HUES64 (cell line): ENCODE results near the gene WNT5A.

Experiments
- H3K27ac ChIP-seq: 2 replicates; pipeline ENCODE4 v1.7.0; 2013; ENCODE audit warnings: low read depth, low read length, inconsistent platforms
- H3K27me3 ChIP-seq: 2 replicates; pipeline ENCODE4 v1.6.1; 2013; ENCODE audit warnings: mild to moderate bottlenecking, low read length; ENCODE audit not compliant: insufficient read depth
- H3K36me3 ChIP-seq: 2 replicates; pipeline ENCODE4 v1.6.1; 2013; ENCODE audit warnings: mild to moderate bottlenecking, low read length; ENCODE audit not compliant: insufficient read depth
- H3K4me1 ChIP-seq: 2 replicates; pipeline ENCODE4 v1.6.1; 2013; ENCODE audit warnings: mild to moderate bottlenecking, low read length, moderate library complexity; ENCODE audit not compliant: insufficient read depth
- H3K4me3 ChIP-seq: 2 replicates; pipeline ENCODE4 v1.5.1; 2013; ENCODE audit warnings: mild to moderate bottlenecking, low read length, moderate library complexity
- H3K9ac ChIP-seq: 2 replicates; pipeline ENCODE4 v1.6.1; 2013; ENCODE audit warnings: mild to moderate bottlenecking, low read depth, low read length
- H3K9me3 ChIP-seq: 2 replicates; pipeline ENCODE4 v1.6.1; 2013; ENCODE audit warnings: low read depth, low read length; ENCODE audit not compliant: insufficient read depth
- WGBS: fragments of 150-250, 120-280 bp; methylation state at CpG from one replicate; pipeline ENCODE4 v1.1.7; 2013; ENCODE audit warnings: missing lambda C conversion rate; 5-methylcytosine and 5-hydroxymethylcytosine counted together

WNT5A gene

DNA sequence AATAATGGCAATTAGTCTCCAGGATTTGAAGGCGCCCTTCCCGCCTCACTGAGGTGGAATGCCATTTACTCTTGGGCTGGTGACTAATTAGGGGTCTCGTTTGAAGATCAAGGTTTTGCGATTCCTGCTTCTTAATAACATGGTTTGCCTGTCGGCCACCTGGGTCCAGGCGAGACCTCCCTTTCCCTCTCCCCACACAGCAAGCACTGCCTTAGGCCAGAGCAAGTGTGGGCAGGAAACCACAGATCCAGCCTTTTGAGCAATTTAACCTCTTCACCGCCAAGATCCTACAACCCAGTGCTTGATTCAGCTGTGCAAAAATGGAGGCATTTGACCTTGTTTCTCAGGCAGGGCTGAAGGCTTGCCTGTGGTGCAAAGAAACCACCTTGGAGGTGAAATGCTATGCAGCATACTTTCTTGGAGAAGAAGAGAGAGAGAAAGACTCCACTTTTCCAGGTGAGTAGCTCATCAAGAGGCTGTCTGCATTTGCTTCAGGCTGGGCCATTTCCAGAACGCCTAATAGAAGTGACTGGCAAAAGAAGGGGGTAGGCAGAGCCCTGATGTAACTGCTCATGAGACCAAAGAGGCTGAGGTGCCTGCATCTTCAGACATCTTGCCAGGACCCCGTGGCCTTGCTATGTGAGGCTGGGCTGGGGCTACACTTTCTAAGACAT, 34.1 kb upstream of the WNT5A start:
- peaks cover 32% of the 10 kb centered on the region for H3K4me1 ChIP-seq
- no peaks in the 10 kb centered on the region for H3K27me3 ChIP-seq
- 60% methylated on average over 9 of the region's 9 CpGs for WGBS
- no peak overlapping the region for H3K9ac ChIP-seq
- H3K4me3 ChIP-seq = no peak overlapping the region
- H3K36me3 ChIP-seq = no peaks in the 10 kb centered on the region
- H3K27ac ChIP-seq = peak overlapping the region; percentile 46; the same call in 1 of the 2 replicates
- no peaks in the 10 kb centered on the region for H3K9me3 ChIP-seq

DNA sequence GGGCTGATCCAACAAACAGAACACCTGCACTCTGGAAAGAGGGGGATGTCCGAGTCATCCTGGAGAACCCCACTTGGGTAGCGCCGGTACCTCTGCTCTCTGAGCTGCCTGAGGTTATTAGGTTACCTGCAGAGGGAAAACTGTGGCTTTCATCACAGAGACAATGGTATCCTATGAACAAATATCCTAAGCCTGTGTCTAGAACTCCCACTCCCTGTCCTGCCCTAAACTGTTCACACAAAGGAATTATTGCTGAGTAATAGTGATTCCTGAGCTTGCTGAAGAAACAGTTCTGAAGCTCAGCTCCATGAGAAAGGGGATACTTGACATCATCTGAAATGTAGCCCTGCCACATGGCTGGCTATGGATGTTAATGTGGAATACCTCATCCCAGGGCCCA, 31.9 kb upstream of the WNT5A start:
- Histone ChIP-seq H3K27ac (no peak overlapping the region), H3K9ac (no peak overlapping the region), H3K4me3 (no peak overlapping the region), H3K36me3 (no peaks in the 10 kb centered on the region), H3K27me3 (no peaks in the 10 kb centered on the region), H3K9me3 (no peaks in the 10 kb centered on the region), H3K4me1 (peaks cover 33% of the 10 kb centered on the region)
- WGBS = 82% methylated on average over 3 of the region's 3 CpGs

DNA sequence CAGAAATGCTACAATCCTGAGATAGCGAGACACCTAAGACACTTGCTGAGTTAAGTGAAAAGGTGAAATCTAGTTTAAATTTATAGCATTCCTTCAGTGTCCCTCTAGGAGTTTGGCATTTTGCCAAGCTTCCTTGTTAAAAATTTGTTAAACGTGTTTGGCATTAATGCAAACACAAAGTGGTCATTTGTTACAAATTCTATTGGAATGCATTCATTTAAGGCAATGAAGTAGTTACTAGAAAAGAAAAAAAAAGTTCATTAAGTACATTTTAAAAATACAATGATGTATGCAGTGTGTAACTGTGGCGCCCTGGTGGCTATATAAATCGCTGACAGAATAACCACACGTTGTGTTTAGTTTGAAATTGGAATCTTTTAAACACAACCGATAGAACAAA, 31.3 kb upstream of the WNT5A start:
- H3K4me3 ChIP-seq = no peak overlapping the region
- H3K9me3 ChIP-seq = no peaks in the 10 kb centered on the region
- no peak overlapping the region for H3K27ac ChIP-seq
- no peaks in the 10 kb centered on the region for H3K27me3 ChIP-seq
- H3K9ac ChIP-seq = no peak overlapping the region
- WGBS = 87% methylated on average over 6 of the region's 6 CpGs
- peaks cover 33% of the 10 kb centered on the region for H3K4me1 ChIP-seq
- no peaks in the 10 kb centered on the region for H3K36me3 ChIP-seq

DNA sequence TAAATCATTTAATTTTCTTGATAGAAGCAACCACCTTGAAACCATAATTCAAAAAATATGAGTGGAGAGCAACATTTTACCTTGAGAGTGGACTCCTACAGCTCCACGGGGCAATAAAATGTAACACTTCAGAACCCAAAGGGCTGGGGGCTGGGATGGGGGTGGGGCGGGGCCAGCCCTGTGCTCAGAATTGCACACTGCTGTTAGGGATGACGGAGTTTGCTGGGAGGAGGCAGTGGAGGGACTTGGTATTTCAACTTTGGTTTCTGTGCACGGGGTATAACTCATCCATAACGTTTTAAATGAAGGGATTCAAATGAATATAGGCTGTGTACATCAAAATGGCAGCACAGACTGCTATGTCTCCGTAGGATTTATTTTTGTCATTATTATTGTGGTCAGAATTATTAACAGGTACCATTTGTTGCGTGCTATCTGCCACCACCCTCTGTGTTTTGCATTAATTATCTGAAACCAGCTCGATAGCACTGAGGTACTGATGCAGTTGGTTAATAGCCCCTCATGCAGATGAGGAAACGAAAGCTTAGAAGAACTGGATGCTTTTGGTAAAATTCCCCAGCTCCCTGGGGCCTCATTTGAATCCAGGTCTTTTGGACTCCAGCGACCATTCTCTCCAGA, 29.4 kb upstream of the WNT5A start:
- H3K9ac ChIP-seq = no peak overlapping the region
- no peak overlapping the region for H3K4me3 ChIP-seq
- peaks cover 37% of the 10 kb centered on the region for H3K4me1 ChIP-seq
- no peaks in the 10 kb centered on the region for H3K9me3 ChIP-seq
- no peak overlapping the region for H3K27ac ChIP-seq
- no peaks in the 10 kb centered on the region for H3K36me3 ChIP-seq
- 77% methylated on average over 10 of the region's 10 CpGs for WGBS
- no peaks in the 10 kb centered on the region for H3K27me3 ChIP-seq

- Histone ChIP-seq H3K27ac (no peak overlapping the region), H3K4me1 (peaks cover 29% of the 10 kb centered on the region), H3K9me3 (no peaks in the 10 kb centered on the region), H3K4me3 (no peak overlapping the region), H3K9ac (no peak overlapping the region), H3K27me3 (no peaks in the 10 kb centered on the region), H3K36me3 (no peaks in the 10 kb centered on the region)
- 79% methylated on average over 14 of the region's 14 CpGs for WGBS
These were observed 28.6 kb upstream of the WNT5A start for GRCh38 chr3:55515550-55516246.

GRCh38 chr3:55514962-55515361, 27.9 kb upstream of the WNT5A start:
- Histone ChIP-seq H3K27ac (no peak overlapping the region), H3K9ac (no peak overlapping the region), H3K4me1 (peaks cover 25% of the 10 kb centered on the region), H3K9me3 (no peaks in the 10 kb centered on the region), H3K36me3 (no peaks in the 10 kb centered on the region), H3K27me3 (no peaks in the 10 kb centered on the region), H3K4me3 (no peak overlapping the region)
- 85% methylated on average over 3 of the region's 3 CpGs for WGBS

GRCh38 chr3:55512571-55513343, 25.7 kb upstream of the WNT5A start:
- Histone ChIP-seq H3K36me3 (no peaks in the 10 kb centered on the region), H3K9me3 (no peaks in the 10 kb centered on the region), H3K4me1 (peaks cover 22% of the 10 kb centered on the region), H3K27ac (peak overlapping the region; percentile 54; the same call in 1 of the 2 replicates), H3K4me3 (no peak overlapping the region), H3K27me3 (no peaks in the 10 kb centered on the region), H3K9ac (no peak overlapping the region)
- 49% methylated on average over 11 of the region's 11 CpGs for WGBS

- Histone ChIP-seq H3K36me3 (no peaks in the 10 kb centered on the region), H3K9ac (no peak overlapping the region), H3K27me3 (no peaks in the 10 kb centered on the region), H3K4me1 (peaks cover 22% of the 10 kb centered on the region), H3K9me3 (no peaks in the 10 kb centered on the region), H3K4me3 (no peak overlapping the region), H3K27ac (peak overlapping the region; percentile 54; the same call in 1 of the 2 replicates)
- 87% methylated on average over 6 of the region's 7 CpGs for WGBS
These were observed 24.9 kb upstream of the WNT5A start for GRCh38 chr3:55511895-55512570.

DNA sequence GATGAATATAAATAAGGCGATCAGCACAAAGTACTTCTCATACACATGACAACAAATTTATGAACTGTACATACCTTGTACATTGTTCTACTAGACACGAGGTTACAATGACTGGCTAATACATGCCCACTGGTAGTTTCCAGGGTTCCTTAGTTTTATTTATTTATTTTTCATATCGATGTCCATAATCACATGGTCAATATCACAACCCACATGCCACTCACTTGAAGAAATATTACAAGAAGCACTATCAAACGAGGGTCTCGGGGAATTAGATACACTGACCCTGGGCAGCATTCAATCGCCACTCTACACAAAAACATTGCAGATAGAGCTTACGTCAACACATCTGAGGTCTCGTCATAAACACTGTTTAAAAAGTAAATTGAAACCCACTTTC, 21.2 kb upstream of the WNT5A start:
- Histone ChIP-seq H3K27me3 (no peaks in the 10 kb centered on the region), H3K9me3 (no peaks in the 10 kb centered on the region), H3K27ac (no peak overlapping the region), H3K4me3 (no peak overlapping the region), H3K36me3 (no peaks in the 10 kb centered on the region), H3K9ac (no peak overlapping the region), H3K4me1 (peaks cover 18% of the 10 kb centered on the region)
- WGBS = 94% methylated on average over 8 of the region's 8 CpGs

- 100% methylated on average over 1 of the region's 1 CpG for WGBS
These were observed 20.7 kb upstream of the WNT5A start for GRCh38 chr3:55507808-55508207.

More at GRCh38 chr3:55507808-55508207, 20.7 kb upstream of the WNT5A start:
- no peak overlapping the region for H3K4me3 ChIP-seq
- no peak overlapping the region for H3K27ac ChIP-seq
- no peaks in the 10 kb centered on the region for H3K9me3 ChIP-seq
- H3K9ac ChIP-seq = no peak overlapping the region
- H3K4me1 ChIP-seq = peaks cover 13% of the 10 kb centered on the region
- no peaks in the 10 kb centered on the region for H3K27me3 ChIP-seq
- no peaks in the 10 kb centered on the region for H3K36me3 ChIP-seq
